ENCODE measurements around the gene SLC2A13. TPM values are rescaled to one million over a fixed set of nuclear protein-coding genes. Genes with fewer than 3 reads are reported as not detected.
"Not testable (repeated sequence)": the region's sequence is repeated elsewhere in the genome, so short reads cannot be mapped to it uniquely, and the experiment has no call there.

SLC2A13 gene
- polyA plus RNA-seq, 3 donors = 1.7 to 3.5 (median 2.6) TPM

DNA sequence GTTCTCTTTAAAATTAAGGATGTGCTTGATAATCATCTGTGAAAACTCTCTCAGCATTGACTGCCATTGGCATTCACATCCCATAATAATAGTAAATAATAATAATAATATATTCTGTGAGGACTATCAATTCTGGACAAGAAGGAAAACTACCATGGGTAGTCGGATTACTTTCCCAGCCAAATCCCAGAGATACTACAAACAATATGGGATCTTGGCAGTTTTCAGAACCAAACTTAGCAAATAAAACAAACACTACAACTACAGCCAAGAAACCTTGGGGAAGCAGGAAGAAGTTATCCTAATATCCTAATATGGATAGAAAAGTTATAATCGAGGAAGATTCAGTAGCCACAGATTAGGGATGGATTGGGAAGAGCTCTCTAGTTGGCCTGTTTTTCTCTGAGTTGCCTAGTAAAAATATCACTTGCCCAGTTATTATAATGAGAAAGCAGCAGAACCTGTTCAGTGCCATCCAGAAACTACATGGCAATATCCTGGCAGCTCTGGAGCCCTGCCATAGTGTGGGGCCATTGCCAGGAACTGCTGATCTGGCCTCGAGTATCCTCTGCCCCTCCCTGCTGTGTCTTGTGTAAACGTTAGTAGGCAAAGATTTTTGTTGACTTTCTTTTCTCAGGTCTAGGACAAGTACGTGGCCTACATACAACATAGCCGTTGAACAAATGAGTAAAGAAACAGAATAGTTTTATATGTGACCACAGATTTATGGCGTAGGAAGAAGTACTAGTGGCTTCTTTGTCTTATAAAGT lies 193.5 kb downstream of the SLC2A13 start:
- WGBS, 3 donors = 39 to 81% (median 69%) methylated on average over 7 of the region's 7 CpGs
- H3K27ac ChIP-seq (ENCODE audit: low read depth, low read length) = no peak overlapping the region

GRCh38 chr12:39906237-39906636 lies 199.6 kb downstream of the SLC2A13 start:
- H3K27ac ChIP-seq (ENCODE audit: low read depth, low read length) = no peak overlapping the region

DNA sequence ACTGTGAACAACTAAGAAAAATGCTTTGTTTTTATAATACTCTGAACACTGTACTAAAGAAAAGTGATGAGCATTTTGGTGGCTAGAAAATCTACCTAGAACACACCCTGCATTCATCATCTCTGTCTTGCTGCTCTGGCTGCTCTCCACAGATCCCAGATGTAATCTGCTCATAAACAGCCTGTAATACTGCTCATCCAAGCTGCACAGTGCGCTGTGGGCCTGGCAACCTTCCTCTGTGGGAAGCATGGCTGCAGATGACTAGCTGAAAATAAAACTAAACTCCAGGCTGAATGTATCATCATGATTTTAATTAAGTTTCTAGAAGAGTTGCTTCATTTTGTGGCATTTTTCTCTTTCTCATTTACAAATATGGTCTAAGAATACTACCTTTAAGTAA lies 200.7 kb downstream of the SLC2A13 start:
- no peak overlapping the region for H3K27ac ChIP-seq (ENCODE audit: low read depth, low read length)
- 47 to 80% (median 49%) methylated on average over 1 of the region's 1 CpG for WGBS, 3 donors

- 41 to 64% (median 63%) methylated on average over 2 of the region's 2 CpGs for WGBS, 3 donors
- no peak overlapping the region for H3K27ac ChIP-seq (ENCODE audit: low read depth, low read length)
These were observed 203.1 kb downstream of the SLC2A13 start for GRCh38 chr12:39902821-39903220.

GRCh38 chr12:39897315-39897714 lies 208.6 kb downstream of the SLC2A13 start:
- H3K27ac ChIP-seq (ENCODE audit: low read depth, low read length) = no peak overlapping the region
- 84 to 86% (median 85%) methylated on average over 1 of the region's 1 CpG for WGBS, 3 donors

- not testable (repeated sequence) for H3K27ac ChIP-seq (ENCODE audit: low read depth, low read length)
- WGBS, 3 donors = 93 to 97% (median 96%) methylated on average over 6 of the region's 6 CpGs
These were observed 212.5 kb downstream of the SLC2A13 start for GRCh38 chr12:39893388-39893787.

- 42 to 78% (median 64%) methylated on average over 3 of the region's 3 CpGs for WGBS, 3 donors
- H3K27ac ChIP-seq (ENCODE audit: low read depth, low read length) = no peak overlapping the region
These were observed 213.7 kb downstream of the SLC2A13 start for GRCh38 chr12:39892146-39892545.

DNA sequence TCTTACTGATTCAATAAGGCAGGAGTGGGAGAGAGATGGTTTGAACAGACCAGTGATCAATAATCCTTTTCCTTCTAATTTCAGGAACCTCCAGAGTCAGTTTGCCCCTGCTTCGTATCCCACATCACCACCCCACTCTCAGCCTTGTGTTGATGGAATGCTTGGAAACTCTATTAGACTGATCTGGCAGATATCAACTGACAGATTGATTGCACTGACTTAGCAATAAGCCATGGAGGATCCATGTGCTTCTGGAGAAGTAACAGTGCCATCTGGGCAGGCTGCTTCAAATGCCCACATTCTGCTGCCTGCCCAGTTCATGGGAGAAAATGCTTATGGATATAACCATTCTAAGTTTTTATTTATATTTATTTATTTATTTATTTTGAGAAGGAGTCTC lies 218.0 kb downstream of the SLC2A13 start:
- no peak overlapping the region for H3K27ac ChIP-seq (ENCODE audit: low read depth, low read length)
- 88 to 95% (median 94%) methylated on average over 1 of the region's 1 CpG for WGBS, 3 donors

DNA sequence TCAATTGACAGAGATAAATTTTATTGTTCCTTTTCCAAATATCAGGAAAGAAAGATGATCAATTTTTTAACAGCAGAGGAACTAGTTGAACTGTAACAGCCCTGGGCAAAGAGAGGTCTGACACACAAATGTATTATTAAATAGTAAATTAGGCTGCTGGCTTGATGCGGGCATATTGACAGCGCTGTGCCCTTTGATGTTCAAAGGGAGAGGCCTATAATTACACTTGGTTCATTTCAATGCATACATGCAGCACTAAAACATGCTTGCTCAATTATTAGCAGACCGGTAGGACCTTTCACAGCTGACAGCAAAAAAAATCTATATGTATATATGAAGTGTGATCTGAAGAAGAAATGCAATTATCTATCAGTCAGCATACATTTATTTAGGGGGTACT lies 219.8 kb downstream of the SLC2A13 start:
- 80 to 96% (median 94%) methylated on average over 3 of the region's 3 CpGs for WGBS, 3 donors
- H3K27ac ChIP-seq (ENCODE audit: low read depth, low read length) = no peak overlapping the region

DNA sequence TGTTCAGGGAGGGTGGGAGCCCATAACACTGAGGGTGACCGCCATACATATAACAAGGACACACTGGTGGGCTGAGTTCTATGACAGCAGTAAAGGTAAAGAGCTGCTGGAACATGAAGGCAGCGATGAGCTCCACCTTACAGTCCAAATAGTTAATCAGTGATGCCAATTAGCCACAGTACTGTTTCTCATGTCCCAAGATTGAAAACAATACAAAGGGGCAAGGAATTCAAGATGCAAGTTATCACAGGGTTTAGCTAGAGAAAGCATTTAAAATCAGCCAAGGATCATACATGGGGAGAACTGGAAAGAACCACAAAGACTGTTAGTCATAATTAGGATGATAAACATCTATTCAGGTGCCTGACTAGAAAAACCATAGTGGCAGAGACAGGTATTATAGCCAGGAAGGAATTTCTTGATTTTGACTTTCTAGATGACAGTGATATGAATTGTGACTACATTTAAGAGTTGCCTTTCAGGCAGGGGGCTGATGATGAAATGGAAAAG lies 221.2 kb downstream of the SLC2A13 start:
- WGBS, 3 donors = 94 to 100% (median 98%) methylated on average over 2 of the region's 2 CpGs
- H3K27ac ChIP-seq (ENCODE audit: low read depth, low read length) = no peak overlapping the region

DNA sequence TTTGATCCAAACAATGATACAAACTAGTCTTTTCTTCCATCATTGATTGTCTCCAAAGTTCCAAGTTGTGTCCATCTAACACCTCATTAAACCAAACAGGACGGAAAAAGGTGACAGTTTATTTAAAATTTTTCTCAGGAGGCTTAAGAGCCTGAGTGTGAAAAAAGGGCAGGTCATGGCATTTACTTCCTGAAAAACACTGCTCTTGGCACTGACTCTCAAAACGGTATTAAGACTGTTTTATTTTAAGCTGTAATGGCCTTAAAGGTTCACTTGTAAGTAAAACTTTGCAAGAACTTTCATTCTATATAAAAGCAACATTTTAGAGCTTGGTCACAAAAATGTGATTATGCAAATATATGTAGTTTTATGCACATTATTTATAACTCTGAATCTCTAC lies 222.5 kb downstream of the SLC2A13 start:
- H3K27ac ChIP-seq (ENCODE audit: low read depth, low read length) = no peak overlapping the region
- 45 to 70% (median 52%) methylated on average over 2 of the region's 2 CpGs for WGBS, 3 donors

DNA sequence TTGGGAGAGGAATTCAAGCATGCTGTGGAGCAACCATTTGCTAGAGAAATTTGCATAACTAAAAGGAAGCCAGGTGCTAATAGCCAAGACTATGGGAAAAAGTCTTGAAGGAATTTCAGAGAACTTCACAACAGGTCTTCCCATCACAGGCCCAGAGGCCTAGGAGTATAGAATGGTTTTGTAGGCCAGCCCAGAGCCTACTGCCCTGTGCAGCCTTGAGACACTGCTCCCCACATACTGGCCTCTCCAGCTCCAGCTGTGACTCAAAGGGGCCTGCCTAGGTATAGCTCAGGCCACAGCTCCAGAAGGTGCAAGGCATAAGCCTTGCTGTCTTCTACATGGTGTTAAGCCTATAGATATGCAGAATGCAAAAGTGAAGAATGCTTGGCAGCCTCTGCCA lies 227.1 kb downstream of the SLC2A13 start:
- H3K27ac ChIP-seq (ENCODE audit: low read depth, low read length) = no peak overlapping the region

- no peak overlapping the region for H3K27ac ChIP-seq (ENCODE audit: low read depth, low read length)
These were observed 230.2 kb downstream of the SLC2A13 start for GRCh38 chr12:39875721-39876120.

DNA sequence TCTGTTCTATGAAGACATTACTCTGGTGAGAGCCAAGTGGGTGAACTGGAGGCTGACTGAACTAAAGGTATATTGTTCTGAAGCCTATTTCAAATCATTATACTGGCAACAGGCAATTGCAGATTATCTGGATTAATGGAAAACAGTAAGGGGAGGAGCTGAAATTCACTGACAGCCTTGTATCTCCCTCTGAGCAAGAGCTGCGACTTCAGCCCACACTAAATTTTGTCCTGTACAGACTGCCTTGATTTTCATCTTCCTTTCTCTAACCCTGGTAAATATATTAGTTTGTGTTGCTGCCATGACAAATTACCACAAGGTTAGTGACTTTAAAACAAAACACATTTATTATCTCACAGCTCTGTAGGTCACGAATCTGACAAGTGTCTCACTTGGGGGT lies 231.1 kb downstream of the SLC2A13 start:
- WGBS, 3 donors = 72 to 88% (median 87%) methylated on average over 2 of the region's 2 CpGs
- H3K27ac ChIP-seq (ENCODE audit: low read depth, low read length) = no peak overlapping the region

DNA sequence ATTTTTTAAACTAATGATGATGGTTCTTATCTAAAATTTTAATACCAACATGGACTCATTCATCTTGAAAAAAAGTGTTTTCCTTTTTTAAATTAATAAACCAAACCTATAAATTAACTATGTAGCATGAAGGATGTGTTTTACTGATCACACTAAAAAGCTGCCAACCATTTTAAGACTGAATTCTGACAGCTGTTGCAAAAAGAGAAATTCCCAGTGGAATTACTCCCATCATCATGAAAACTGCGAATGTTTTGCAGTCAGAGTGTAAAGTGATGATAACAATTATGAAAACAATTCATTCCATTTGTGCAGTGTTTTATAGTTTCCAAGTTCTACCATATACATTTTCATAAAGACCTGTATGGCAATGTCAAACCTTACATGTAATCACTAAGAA lies 232.8 kb downstream of the SLC2A13 start:
- no peak overlapping the region for H3K27ac ChIP-seq (ENCODE audit: low read depth, low read length)
- WGBS, 3 donors = 29 to 63% (median 60%) methylated on average over 1 of the region's 1 CpG

DNA sequence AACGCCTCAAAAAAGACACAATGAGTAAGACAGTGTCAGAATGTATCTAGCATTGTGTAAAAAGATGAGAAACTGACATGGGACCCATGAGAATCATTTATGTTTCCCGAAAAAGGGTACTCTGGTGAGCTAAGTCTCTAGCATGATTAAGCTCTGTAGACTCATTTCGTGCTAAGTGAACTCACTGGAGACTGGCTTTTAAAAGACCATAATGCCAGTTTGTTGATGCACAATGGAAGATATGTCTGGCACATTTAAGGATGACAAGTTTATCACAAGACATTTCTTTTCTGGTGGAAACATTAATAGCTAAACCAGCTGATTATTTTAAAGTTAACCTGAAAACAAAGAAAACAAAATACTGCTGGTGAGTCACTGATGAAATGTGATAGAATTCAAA lies 233.5 kb downstream of the SLC2A13 start:
- no peak overlapping the region for H3K27ac ChIP-seq (ENCODE audit: low read depth, low read length)

DNA sequence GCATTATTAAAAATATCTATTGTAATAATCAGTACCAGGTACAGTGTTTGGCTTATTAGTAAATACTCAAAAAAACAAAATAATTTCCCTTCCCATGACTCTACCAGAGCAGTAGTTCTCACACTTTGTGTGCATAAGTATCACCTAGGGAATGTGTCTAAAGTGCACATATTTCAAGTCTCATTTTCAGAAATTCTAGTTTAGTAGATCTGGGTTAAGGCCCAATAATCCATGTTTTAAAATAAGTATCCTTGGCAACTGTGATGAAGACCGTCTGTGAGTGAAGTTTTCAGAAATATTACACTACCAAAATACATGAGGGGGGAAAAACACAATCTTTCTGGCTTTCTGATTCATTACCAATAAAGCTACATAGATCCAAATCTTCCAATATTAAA lies 237.6 kb downstream of the SLC2A13 start:
- H3K27ac ChIP-seq (ENCODE audit: low read depth, low read length) = no peak overlapping the region
- 75 to 96% (median 79%) methylated on average over 1 of the region's 1 CpG for WGBS, 3 donors

More for the DNA sequence above, 233.5 kb downstream of the SLC2A13 start:
- WGBS, 3 donors = 84 to 96% (median 94%) methylated on average over 3 of the region's 3 CpGs

GRCh38 chr12:39867631-39868327 lies 238.1 kb downstream of the SLC2A13 start:
- H3K27ac ChIP-seq (ENCODE audit: low read depth, low read length) = no peak overlapping the region
- WGBS, 3 donors = 47 to 88% (median 77%) methylated on average over 1 of the region's 1 CpG

GRCh38 chr12:39866135-39866534 lies 239.7 kb downstream of the SLC2A13 start:
- no peak overlapping the region for H3K27ac ChIP-seq (ENCODE audit: low read depth, low read length)
- WGBS, 3 donors = 95 to 99% (median 98%) methylated on average over 6 of the region's 6 CpGs

GRCh38 chr12:39860695-39861094 lies 245.2 kb downstream of the SLC2A13 start:
- 83 to 90% (median 88%) methylated on average over 2 of the region's 2 CpGs for WGBS, 3 donors
- H3K27ac ChIP-seq (ENCODE audit: low read depth, low read length) = no peak overlapping the region

Measured in adipose tissue (tissue), 3 donors.